GM18511 (cell line): ENCODE data around the gene FAR2.
"Not testable (repeated sequence)": the region's sequence is repeated elsewhere in the genome, so short reads cannot be mapped to it uniquely, and the experiment has no call there.

Experiments used
- ATAC-seq: cut with Tn5 transposase; IDR thresholded peaks from one replicate; pipeline ENCODE4 v1.9.1; 2021; ENCODE audit warnings: mild to moderate bottlenecking, moderate library complexity; ENCODE audit not compliant: unreplicated experiment

FAR2 gene

DNA sequence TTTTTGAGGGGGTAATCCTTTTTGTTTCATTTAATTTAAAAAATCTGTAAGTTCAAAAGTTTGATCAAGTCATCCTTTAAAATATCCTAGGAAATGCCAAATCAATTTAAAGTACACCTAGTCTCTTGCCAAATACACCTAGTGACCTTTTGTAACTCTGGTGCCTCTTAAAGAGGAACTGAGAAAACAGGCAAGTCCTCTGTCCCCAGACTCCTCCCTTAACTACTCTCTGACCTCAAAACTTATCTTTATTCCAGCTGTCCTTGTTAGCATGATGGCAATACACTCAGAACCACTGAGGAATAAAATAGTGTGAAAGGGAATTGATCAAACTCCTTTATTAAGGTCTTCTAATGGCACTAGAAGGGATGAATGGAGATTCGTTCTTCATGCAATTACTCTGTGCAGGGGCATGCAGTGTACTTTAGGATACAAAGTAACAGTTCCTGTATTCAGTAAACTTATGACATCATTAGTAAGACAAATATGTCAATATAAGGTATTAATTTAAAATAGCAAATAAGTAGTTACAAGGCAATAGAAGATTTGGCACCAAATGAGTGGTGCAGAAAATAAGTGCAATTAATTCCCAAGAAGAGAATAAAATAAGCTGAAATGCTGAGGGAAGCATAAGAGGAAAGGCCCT, 3.3 kb downstream of the FAR2 start:
- peak; percentile 80 for ATAC-seq

DNA sequence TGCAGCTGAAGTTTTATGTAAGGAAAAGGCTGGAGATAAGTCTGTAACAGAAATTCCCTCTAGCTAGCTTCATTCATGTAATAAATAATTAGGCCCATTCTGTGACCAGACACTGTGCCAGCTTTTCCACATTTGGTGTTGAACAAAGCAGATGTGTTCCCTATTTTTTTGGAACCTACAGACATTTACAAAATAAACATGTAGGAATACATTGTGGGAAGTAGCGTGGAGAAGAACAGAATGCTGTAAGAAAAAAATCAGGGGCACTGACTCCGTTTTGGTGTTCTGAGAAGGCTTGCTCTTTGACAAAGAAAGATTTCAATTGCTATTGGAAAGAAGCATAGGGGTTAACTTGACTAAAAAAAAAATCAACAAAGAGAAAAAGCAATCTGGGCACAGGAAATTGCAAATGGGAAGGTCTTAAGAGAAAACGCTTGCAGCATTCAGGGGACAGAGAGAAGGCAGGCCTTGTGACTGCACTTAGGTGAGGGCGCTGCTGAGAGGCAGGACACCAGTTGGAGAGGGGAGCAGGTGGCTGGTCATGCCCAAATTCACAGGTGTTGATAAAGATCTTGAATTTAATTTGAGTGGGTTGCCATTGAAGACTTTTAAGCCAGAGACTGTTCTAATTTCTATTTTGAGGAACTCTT, 4.0 kb downstream of the FAR2 start:
- no peak for ATAC-seq

DNA sequence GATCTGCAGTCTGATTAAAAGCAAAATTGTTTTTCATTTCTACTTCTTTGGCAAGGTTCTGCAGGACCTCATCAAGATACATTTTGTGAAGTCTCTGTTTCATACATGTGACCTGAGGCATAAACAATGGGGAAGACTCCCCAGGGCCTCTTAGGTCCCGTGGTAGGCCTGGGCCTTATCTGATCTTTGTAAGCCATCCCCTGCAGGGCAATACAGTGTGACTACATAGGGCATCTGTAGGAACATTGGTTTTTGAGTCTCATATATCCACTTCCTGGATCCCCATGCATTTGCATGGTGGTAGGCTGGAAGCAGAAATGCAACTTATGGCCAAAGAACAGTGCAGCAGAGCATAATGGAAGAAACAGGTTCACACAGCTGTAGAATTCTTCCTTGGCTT, 6.0 kb downstream of the FAR2 start:
- peak; percentile 60 for ATAC-seq

DNA sequence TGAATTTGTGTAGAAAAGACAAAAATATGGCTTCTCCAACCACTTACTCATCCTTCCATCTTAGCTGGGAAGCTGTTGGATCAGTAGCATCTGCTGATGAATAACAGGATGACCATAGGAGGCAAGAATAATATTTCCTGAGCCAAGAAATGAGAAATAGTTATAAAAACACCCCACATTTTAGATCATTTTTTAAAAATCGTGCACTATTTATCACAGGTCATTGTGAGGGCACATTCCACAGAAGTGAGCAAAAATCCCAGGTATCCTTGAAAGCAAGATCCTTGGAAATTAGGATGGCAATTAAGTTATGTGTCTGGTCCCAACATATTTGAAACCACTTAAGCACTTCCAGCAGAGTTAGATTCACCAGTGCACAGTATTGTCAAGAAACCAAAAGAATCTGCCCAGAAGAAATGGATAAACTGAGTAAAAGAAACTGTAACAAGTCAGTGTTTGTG, 8.4 kb downstream of the FAR2 start:
- no peak for ATAC-seq

DNA sequence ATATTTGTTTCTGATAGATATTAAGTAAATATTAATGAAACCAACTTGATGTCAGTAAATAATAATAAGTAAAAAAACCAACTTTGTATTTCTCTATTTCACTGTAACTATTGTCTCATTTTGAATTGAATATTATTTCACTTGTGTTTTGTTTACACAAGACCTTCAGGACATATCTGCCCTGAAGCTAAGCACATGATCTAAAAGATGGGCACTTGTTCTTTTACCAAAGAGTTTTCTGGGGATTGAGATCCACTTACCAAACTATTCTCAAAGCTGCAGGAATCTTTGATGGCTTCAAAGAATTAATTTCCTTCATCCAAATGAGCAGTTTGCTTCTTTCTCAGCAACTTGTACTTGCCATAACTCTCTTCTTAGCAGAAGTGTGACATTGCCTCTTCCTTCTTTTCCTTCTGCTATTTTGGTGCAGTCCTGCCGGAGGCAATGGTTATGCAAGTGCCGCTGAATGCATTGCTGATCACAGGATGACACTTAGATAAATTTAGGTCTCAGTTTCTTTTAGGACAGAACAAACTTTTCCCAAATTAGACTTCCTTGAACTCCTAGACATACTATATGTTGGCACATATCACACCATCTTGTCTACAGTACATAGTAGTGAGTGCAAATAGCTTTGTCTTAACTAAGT, 9.2 kb downstream of the FAR2 start:
- ATAC-seq, result no peak

DNA sequence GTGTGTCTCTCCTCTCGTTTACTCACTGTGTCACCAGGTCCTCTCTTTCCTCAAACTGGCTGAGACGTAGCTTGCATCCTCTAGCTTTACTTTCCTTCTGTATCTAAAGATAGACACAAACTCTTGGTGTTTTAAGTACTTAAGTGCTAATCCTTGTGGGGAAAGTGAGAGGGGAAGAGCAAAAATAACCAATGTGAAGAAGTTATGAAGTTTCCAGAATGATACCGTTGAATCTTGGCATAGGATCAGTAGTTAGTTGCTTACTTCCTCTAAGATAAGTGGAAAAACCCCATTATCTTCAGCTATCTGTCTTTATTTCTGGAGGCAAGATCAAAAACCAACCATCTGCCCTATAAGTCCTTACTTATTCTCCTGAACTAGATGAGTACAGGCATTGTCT, 10.6 kb downstream of the FAR2 start:
- ATAC-seq, result no peak

DNA sequence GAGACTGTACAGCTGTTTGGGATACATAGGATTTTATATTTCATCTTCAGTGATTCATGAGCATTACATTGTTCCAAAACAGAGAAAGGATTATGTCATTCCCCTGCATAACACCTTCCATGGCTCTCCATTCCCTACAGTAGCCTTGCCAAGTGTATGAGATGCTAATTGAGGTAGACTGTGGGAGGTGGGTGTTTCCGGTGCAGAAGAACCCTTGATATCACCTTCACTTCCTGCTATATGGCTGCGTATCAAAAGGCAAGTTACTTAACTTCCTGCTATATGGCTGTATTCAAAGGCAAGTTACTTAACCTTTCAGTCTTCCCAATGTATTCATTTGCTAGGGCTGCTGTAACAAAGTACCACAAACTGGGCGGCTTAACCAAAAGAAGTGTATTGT, 11.2 kb downstream of the FAR2 start:
- no peak for ATAC-seq

DNA sequence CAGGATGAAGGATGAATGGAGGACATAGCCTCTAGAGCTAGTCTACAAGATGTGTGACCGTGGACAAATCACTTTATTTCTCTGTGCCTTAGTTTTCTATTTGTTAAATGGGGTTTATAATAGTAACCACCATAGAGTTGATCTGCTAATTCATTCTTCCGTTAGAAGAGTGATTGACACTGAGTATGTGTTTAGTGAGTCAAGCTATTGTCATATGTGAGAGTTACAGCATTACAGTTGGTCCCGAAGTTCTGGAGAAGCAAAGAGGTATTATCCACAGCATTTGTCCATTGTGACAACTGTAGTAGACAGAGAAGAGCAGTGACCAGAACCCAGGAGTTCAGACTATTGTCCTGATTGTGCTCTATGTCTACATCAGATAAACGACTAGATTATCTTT, 14.1 kb downstream of the FAR2 start:
- ATAC-seq, result no peak

DNA sequence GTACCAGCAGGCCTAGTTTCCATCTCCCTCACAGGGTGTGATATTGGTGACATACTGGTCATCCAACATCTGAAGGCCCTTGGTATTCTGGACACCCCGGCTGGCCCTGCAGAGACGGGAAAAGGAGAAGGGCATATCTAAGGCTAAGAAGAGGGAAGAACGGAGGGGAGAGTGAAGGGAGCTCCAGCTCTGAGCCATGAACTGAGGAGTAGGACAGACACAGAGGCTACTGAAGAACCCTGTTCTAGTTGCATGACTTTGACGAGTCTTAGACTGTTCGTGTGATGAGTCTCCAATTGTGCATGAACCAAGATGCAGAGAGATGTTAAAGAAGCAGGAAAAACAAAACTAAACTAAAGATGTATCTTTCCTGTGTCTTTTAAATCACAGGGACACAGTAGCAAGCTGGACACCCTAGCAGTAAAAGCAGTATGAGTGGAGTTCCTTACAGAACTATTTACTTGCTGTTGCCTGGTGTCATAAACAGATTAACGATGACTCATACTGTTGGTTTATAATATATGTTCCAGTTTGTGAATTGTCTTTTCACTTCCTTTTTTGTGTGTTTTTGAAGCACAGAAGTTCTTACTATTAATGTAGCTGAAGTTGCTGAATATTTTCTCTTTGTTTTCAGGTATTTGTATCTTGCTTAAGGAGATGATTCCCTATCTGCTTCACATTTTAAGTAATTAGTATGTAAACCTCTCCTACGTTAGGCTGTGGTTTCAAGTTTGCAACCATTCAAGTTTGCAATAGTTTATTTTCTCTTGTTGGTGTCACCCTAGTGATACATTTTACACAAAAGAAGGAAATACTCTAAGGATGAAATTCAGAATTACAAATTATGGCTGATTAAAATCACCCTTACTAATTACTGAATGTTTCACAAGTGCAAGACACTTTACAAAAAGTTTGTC, 15.7 kb downstream of the FAR2 start:
- peak; percentile 100 for ATAC-seq

DNA sequence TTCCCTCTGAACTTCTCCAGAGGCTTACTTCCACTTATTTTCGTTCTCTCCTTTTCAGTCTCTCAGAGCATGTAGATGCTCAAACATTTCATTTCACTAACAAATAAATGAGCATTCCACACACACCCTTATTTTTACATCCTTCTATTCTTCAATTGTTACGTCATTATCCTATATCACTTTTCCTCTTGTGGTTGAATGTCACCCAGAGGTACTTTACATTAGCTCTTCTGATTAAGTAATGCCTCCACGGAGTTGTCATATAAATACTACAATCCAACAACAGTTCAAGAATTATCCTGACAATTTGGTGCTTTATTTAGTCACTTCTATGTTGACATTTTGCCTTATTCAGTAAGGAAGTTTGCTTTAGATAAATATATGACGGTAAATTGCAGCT, 18.4 kb downstream of the FAR2 start:
- no peak for ATAC-seq

DNA sequence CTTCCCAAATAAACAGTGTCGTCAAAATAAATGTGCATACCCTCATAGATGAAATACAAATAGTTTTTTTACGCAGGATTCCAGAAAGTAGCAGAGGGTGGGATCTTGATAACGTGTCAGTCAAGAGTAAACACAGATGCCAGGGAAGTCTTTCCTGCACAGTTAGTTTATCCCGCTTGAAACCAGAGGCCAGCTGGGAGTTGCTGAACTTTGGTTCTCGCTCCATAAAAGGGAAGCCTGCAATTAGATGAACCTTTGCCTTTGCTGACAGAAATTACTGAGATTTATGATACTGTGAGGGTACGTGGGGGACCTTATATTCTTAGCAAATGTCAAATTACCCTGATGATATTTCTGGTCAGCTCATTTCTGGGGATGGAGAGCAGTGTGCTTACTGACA, 18.9 kb downstream of the FAR2 start:
- no peak for ATAC-seq

DNA sequence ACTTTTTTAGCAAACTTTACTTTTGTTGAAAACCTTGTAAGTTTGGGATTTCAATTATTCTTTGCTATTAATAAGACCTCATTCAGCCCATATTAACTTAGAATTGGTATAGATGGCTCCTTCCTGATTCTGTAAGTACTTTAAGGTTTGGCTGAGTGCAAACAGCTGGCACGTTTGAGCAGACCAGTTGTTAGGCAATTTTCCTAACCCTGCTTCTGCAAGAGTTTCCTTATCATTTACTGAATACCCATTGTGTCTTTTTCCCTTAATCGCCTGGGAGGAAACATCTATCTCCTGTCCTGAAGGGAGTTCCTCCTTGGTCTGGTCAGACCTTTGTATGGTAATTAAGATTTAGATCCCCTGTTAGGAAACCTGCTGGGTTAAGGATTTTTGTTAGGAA, 20.9 kb downstream of the FAR2 start:
- not testable (repeated sequence) for ATAC-seq

DNA sequence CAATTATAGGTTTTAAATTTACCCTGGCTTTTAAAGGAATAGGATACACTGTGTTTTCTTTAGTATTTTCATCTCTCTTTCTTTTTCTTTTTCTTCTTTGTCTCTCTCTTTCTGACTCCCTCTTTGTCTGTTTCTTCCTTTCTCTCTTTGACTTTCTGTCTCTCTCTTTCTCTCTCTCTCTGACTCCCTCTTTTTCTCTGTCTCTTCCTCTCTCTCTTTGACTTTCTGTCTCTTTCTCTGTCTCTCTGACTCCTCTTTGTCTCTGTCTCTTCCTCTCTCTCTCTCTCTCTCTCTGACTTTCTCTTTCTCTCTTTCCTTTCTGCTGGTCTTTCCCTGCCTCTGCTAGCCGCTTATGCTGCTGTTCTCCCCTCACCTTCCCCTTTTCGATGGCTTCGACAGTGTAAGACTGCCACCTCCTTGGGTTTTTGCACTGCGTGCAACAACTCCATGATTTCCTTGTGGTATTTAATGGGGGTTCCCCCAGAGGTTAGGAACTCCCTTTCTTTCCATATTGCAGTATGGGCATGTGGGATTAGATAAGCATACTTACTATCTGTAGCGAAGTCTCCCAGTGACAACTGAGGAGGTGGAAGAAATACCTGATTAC, 21.5 kb downstream of the FAR2 start:
- not testable (repeated sequence) for ATAC-seq

DNA sequence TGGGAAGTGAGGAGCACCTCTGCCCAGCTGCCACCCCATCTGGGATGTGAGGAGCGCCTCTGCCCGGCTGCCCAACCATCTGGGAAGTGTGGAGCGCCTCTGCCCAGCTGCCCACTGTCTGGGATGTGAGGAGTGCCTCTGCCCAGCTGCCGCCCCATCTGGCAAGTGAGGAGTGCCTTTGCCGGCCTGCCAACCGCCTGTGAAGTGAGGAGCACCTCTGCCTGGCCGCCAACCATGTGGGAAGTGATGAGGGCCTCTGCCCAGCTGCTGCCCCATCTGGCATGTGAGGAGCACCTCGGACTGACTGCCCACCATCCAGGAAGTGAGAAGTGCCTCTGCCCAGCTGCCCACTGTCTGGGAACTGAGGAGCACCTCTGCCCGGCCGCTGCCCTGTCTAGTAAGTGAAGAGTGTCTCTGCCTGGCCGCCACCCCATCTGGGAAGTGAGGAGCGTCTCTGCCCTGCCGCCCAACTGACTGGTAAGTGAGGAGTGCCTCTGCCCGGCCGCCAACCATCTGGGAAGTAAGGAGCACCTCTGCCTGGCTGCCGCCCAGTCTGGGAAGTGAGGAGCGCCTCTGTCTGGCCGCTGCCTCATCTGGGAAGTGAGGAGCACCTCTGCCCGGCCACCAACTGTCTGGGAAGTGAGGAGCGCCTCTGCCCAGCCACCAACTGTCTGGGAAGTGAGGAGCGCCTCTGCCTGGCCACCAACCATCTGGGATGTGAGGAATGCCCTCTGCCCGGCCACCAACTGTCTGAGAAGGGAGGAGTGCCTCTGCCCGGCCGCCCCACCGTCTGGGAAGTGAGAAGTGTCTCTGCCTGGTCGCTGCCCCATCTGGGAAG, 22.6 kb downstream of the FAR2 start:
- ATAC-seq, result no peak

DNA sequence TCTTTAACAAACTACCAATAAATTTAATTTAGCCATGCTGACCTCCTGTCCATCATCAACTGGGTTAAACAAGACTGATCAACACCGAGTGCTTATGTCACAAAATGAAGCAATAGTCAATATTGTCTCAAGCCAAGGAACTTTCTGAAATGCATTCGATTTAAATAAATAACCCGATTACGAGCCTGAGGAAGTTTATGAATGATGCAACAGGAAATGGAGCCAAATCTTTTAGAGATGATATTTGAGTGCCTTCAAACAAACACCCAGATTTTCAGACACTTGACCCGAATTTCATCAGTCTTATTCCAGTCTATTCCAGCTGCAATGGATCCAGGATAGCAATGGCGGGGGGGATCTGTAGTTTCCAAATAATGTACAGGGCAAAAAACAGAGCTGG, 27.9 kb downstream of the FAR2 start:
- no peak for ATAC-seq

DNA sequence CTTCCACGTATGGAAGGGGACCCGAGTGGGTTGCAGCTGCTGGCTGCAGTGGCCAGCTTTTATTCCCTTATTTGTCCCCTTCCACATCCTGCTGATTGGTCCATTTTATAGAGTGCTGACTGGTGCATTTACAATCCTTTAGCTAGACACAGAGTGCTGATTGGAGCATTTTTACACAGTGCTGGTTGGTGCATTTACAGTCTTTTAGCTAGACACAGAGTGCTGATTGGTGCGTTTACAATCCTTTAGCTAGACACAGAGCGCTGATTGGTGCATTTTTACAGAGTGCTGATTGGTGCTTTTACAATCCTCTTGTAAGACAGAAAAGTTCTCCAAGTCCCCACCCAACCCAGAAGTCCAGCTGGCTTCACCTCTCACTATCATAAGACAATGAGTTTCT, 33.2 kb downstream of the FAR2 start:
- ATAC-seq, result not testable (repeated sequence)

DNA sequence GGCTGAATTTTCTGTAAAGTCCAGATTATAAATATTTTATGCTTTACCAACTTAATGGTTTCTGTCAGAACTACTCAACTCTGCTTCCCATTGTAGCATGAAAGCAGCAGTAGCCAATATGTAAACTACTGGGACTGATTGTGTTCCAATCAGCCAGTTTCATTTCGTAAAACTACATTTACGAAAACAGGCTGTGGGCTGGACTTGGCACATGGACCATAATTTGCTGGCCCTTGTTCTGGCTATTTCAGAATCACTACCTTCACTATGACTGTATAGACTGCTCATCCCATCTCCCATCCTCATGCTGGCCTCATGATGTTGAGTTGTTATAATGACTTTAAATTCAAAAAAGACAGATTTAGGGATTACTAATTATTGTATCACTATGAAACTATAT, 38.7 kb downstream of the FAR2 start:
- no peak for ATAC-seq

DNA sequence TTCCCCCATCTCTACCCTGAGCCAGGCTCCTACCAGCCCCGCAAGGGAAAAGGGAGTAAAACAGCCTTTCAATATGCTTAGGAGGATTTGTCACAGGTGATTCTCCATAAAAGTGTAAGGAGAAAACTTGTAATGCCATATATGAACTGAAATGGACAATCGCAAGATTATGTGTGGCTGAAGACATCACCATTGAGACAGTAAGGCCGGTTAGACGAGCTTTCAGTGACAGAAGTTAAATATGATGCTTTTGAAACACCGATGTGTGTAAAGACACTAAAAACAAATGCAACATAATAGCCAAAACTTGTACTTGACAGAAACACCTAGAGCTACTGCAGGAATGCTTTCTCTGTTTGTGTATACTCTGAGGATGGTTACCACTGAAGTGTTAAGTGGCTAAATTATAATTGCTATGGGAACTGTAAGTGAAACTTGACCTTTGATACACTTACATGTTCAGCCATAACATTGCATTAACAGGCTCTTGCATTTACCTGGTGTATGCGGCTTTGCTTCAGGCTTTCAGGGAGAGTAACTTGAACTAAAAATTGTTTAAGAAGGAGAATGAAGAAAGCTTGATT, 42.3 kb downstream of the FAR2 start:
- no peak for ATAC-seq

DNA sequence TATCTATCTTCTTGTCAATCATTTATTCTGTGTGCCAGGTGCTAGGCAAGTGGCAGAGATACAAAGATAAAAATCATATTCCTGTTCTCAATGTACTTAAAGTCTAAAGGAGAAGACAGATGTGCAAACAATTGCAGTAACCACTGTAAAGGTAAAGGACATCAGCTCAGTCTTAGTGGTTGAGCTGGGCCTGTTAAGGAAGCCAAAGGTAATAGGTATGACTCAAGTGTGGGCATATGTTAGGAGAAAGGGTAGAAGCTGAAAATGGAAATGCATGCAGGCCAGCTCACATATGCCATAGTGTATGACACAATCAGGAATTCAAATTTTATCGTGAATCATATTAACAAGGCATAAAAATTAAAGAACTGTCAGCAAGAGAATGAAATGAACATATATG, 49.8 kb downstream of the FAR2 start:
- no peak for ATAC-seq

DNA sequence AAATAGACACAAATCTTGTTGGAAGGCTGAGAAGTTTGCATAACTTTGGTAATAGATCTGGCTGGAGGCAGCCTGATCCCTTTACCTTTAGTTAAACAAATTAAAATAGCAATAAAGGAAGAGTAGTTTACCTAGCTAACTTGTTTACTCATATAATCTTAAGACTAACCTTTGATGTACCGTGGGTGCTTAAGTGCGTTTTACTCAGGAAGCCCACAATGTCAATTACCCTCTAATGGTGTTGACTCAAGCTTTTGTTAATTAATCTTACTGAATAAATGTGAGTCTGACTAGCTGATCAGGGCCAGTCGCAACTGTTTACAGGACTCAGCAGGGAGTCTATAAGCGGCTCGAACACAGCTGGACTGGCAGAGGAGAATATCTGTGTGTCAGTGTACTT, 51.5 kb downstream of the FAR2 start:
- no peak for ATAC-seq
